Measurements from ENCODE around the gene ST6GALNAC3.

ST6GALNAC3 gene

DNA sequence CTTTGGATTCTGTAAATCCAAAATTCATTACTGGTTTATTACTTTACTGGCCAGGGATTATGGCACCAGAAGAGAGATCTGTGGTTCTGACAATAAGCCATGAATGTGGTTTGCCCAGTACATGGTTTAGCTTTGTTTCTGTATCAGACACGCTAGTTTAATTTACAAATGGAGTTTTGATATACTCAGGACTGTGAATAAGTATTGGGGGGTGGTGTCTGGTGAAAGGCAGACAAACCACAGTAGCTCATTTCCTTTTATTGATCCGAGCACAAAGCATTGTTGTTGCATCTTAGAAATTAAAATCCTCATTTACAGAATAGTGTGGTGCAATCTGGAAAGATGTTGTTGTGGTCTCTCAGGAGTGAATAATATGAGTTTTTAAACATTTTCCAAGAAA is 96.0 kb downstream of the ST6GALNAC3 start:
- DNase-seq (ENCODE audit: low read depth, low spot score), result no peak
- no peak overlapping the region for H3K4me3 ChIP-seq (ENCODE audit: low read depth, low read length)
- TF ChIP-seq, protein P1, sequence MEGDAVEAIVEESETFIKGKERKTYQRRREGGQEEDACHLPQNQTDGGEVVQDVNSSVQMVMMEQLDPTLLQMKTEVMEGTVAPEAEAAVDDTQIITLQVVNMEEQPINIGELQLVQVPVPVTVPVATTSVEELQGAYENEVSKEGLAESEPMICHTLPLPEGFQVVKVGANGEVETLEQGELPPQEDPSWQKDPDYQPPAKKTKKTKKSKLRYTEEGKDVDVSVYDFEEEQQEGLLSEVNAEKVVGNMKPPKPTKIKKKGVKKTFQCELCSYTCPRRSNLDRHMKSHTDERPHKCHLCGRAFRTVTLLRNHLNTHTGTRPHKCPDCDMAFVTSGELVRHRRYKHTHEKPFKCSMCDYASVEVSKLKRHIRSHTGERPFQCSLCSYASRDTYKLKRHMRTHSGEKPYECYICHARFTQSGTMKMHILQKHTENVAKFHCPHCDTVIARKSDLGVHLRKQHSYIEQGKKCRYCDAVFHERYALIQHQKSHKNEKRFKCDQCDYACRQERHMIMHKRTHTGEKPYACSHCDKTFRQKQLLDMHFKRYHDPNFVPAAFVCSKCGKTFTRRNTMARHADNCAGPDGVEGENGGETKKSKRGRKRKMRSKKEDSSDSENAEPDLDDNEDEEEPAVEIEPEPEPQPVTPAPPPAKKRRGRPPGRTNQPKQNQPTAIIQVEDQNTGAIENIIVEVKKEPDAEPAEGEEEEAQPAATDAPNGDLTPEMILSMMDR (IDR thresholded peaks at IDR 0.05; ENCODE audit: insufficient read depth, low read length, missing control alignments), result no peak
- CTCF ChIA-PET, result interaction anchor here (2.6 kb wide), 1 partner anchor 16 kb away, joined by 10 read pairs; no protein-coding TSS in a partner anchor
- POLR2A ChIA-PET, result no interaction called here

DNA sequence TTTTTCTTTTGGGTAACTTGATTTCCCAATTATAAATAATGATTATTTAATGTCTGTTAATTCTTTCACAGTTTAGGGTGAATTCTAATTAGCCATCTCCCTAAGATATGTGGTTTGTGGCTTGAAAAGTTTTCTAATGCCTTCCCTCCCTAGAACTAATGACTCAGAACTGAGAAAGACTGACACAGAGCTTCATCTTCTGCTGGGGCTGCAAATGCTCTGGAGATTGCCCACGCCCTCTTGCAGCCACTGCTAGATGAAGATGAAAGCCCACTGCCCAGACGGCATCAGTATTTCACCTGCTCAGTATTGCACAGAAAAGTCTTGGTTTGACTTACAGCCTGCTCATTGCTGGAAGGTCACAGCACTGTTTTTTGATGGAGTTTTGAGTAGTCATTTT is 101.5 kb downstream of the ST6GALNAC3 start:
- CTCF ChIA-PET, result interaction anchor here (1.2 kb wide), 1 partner anchor 950 kb away, joined by 3 read pairs; no protein-coding TSS in a partner anchor

DNA sequence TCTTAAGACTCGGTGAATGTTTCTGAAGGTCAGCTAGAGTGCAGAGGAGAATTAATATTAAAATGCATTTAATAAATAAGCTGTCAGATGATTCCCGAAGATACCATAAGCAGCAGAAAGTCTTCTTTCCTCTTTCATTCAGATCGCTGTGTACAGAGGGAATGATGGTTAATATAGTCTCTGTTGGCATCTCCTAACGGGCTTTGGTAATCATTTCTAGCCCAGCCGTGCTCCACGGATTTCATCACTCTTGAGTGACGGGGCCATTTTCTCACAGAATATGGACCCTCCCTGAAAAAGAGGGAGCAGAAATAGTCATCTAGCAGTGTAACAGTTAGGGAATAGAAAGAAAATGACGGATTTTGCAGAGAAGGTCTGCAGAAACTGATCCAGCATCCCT is 103.1 kb downstream of the ST6GALNAC3 start:
- CTCF ChIA-PET, result no interaction called here
- no peak overlapping the region for H3K4me3 ChIP-seq (ENCODE audit: low read depth, low read length)
- TF ChIP-seq, protein P1 (IDR thresholded peaks at IDR 0.05; ENCODE audit: insufficient read depth, low read length, missing control alignments), result no peak
- DNase-seq (ENCODE audit: low read depth, low spot score), result no peak
- POLR2A ChIA-PET, result no interaction called here

More for the DNA sequence above, 101.5 kb downstream of the ST6GALNAC3 start:
- DNase-seq (ENCODE audit: low read depth, low spot score), result no peak
- POLR2A ChIA-PET, result no interaction called here
- H3K4me3 ChIP-seq (ENCODE audit: low read depth, low read length), result no peak overlapping the region
- TF ChIP-seq, protein P1 (IDR thresholded peaks at IDR 0.05; ENCODE audit: insufficient read depth, low read length, missing control alignments), result no peak

DNA sequence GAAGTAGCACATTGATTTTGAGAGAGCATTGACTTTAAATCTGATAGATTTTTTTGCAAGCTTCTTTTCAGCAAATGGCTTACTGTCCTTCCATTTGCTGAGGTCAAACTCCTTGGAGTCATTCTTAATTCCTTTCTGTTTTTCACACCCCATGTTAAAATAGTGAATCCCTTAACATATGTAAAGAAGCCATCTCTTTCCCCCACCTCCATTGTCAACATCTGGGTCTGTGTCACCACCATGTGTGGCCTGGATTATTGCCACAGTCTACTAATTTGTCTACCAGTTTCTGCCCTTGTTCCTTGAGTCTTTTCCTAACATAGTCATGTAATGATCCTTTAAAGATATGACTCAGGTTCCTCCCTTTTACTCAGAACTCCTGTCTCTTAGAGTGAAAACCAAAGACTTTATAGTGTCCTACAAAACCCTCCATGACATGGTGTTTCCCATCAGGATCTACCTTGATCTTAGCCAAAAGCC is 104.7 kb downstream of the ST6GALNAC3 start:
- no peak for DNase-seq (ENCODE audit: low read depth, low spot score)
- POLR2A ChIA-PET, result no interaction called here
- CTCF ChIA-PET, result no interaction called here
- no peak overlapping the region for H3K4me3 ChIP-seq (ENCODE audit: low read depth, low read length)
- TF ChIP-seq, protein P1 (IDR thresholded peaks at IDR 0.05; ENCODE audit: insufficient read depth, low read length, missing control alignments), result no peak

DNA sequence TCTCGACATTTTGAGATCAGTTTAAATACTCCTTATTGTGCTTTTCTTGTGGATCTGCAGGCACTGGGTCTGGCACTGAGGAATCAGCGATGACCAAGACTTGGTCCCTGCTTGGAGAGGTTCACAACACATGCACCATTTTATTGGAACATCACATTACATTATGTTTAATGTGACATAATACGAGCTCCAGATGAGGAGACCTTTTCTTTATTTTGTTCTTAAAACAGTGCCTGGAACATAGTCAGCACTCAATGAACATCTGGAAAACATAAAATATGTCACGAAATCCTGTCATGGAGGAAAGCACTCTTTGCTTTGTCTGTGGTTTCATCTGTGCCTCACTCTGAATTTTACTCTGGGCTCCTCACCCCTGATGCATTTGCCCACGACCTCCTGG is 110.7 kb downstream of the ST6GALNAC3 start:
- TF ChIP-seq, protein P1 (IDR thresholded peaks at IDR 0.05; ENCODE audit: insufficient read depth, low read length, missing control alignments), result no peak
- ChIA-PET POLR2A (no interaction called here), CTCF (no interaction called here)
- H3K4me3 ChIP-seq (ENCODE audit: low read depth, low read length), result no peak overlapping the region
- no peak for DNase-seq (ENCODE audit: low read depth, low spot score)

DNA sequence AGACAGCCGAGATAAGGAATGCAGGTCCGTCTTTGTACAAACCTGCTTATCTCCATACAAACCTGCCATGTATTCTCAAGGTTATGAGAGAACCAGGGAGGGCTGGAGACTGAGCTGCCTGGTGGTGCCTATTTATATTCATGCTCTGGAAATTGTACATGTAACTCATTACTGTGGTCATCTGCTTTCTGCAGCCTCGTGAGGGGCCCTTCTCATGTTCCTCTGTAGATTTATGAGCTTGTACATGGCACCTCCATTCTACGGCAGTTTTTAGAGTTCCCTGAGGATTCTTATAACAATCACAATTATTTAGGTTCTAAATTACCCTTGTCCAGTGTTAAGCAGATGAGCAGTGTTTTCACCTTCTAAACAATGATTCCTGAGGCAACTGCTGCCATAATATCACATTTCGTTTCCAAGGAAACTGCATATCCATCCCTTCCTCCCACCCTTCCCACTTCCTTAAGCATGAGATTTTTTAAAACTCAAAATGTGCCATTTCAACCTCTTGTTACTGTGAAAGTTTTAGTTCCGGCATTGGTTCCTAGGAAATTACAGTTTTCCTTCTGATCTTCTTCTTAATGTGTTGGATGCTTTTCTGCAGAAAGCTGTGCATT is 112.1 kb downstream of the ST6GALNAC3 start:
- no peak for DNase-seq (ENCODE audit: low read depth, low spot score)
- TF ChIP-seq, protein P1 (IDR thresholded peaks at IDR 0.05; ENCODE audit: insufficient read depth, low read length, missing control alignments), result no peak
- no peak overlapping the region for H3K4me3 ChIP-seq (ENCODE audit: low read depth, low read length)
- CTCF ChIA-PET, result no interaction called here
- POLR2A ChIA-PET, result no interaction called here

All from AG04449 (cell line).